WERI-Rb-1 (cell line): ENCODE results near the gene AGPAT3.

Source experiments
- DNase-seq: peaks from one replicate; pipeline ENCODE4 v3.0.0-alpha.2; 2020
- H3K27ac ChIP-seq: fragments of 250-450 bp; sonication (Bioruptor Pico); 2 replicates; pipeline ENCODE4 v1.5.1; 2020; ENCODE audit warnings: mild to moderate bottlenecking, moderate library complexity
- H3K27me3 ChIP-seq: fragments of 250-450 bp; sonication (Bioruptor Pico); 2 replicates; pipeline ENCODE4 v1.5.1; 2021; ENCODE audit warnings: mild to moderate bottlenecking, low read depth, moderate library complexity; ENCODE audit not compliant: insufficient read depth, severe bottlenecking
- H3K36me3 ChIP-seq: fragments of 250-450 bp; sonication (Bioruptor Pico); 2 replicates; pipeline ENCODE4 v1.5.1; 2020; ENCODE audit warnings: mild to moderate bottlenecking, moderate library complexity
- H3K4me3 ChIP-seq: 2 replicates; pipeline ENCODE4 v1.5.1; 2011; ENCODE audit warnings: low read depth, mild to moderate bottlenecking, control low read depth, low read length
- H3K9me3 ChIP-seq: fragments of 250-450 bp; sonication (Bioruptor Pico); 2 replicates; pipeline ENCODE4 v1.5.1; 2021; ENCODE audit warnings: mild to moderate bottlenecking, moderate library complexity; ENCODE audit not compliant: severe bottlenecking
- TF ChIP-seq, protein P1 (sequence below): IDR thresholded peaks from 2 replicates; pipeline ENCODE4 v1.5.1; 2011; ENCODE audit warnings: low read depth, mild to moderate bottlenecking, control low read depth, inconsistent platforms, low read length

Gene AGPAT3

GRCh38 chr21:43921571-43921978, 56.6 kb downstream of the AGPAT3 start:
- Histone ChIP-seq H3K27me3 (no peaks in the 10 kb centered on the region), H3K4me3 (no peak overlapping the region), H3K9me3 (no peaks in the 10 kb centered on the region), H3K27ac (no peak overlapping the region), H3K36me3 (peaks cover 17% of the 10 kb centered on the region)
- TF ChIP-seq, protein P1, sequence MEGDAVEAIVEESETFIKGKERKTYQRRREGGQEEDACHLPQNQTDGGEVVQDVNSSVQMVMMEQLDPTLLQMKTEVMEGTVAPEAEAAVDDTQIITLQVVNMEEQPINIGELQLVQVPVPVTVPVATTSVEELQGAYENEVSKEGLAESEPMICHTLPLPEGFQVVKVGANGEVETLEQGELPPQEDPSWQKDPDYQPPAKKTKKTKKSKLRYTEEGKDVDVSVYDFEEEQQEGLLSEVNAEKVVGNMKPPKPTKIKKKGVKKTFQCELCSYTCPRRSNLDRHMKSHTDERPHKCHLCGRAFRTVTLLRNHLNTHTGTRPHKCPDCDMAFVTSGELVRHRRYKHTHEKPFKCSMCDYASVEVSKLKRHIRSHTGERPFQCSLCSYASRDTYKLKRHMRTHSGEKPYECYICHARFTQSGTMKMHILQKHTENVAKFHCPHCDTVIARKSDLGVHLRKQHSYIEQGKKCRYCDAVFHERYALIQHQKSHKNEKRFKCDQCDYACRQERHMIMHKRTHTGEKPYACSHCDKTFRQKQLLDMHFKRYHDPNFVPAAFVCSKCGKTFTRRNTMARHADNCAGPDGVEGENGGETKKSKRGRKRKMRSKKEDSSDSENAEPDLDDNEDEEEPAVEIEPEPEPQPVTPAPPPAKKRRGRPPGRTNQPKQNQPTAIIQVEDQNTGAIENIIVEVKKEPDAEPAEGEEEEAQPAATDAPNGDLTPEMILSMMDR = no peak
- no peak for DNase-seq

GRCh38 chr21:43921979-43922945, 57.2 kb downstream of the AGPAT3 start:
- Histone ChIP-seq H3K9me3 (no peaks in the 10 kb centered on the region), H3K36me3 (peaks cover 17% of the 10 kb centered on the region), H3K4me3 (no peak overlapping the region), H3K27me3 (no peaks in the 10 kb centered on the region), H3K27ac (no peak overlapping the region)
- no peak for DNase-seq
- TF ChIP-seq, protein P1 = no peak

GRCh38 chr21:43922949-43923348, 57.9 kb downstream of the AGPAT3 start:
- no peak overlapping the region for H3K4me3 ChIP-seq
- H3K27ac ChIP-seq = no peak overlapping the region
- no peaks in the 10 kb centered on the region for H3K9me3 ChIP-seq
- no peak for DNase-seq
- H3K36me3 ChIP-seq = peaks cover 17% of the 10 kb centered on the region
- H3K27me3 ChIP-seq = no peaks in the 10 kb centered on the region
- TF ChIP-seq, protein P1 = no peak

GRCh38 chr21:43923391-43923790, 58.4 kb downstream of the AGPAT3 start:
- Histone ChIP-seq H3K4me3 (no peak overlapping the region), H3K9me3 (no peaks in the 10 kb centered on the region), H3K36me3 (peaks cover 21% of the 10 kb centered on the region), H3K27ac (no peak overlapping the region), H3K27me3 (no peaks in the 10 kb centered on the region)
- DNase-seq = no peak
- TF ChIP-seq, protein P1 = no peak

DNA sequence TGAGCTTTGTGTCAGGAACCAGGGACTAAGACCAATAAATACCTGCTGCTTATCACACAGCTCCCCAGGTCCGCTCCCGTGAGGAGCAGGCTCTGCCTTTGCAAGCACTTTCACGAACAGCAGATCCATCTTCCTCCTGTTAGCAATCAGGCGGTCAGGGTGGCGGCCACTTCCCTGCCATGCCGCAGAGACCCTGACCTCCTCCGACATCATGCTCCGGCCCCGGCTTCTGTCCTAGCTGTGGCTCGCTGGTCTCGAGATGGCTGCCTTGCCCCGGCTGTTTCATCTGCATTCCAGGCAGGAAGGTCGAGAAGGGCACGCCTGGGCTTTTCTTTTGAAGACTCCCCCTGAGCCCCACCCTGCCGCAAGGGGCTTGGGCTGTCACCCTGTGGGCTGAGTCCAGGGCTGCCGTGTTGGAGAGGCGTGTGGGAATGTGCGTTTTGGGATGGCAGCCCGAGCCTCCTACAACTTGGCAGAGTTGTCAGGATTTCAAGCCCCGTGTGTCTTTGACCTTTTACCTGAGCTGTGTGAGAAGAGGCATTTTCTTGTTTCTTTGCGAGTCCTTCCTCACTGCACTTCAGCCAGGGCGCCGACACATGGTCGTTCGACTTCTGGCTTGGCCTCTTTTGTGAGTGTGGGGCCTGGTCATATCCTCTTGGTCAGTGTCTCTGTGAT, 59.5 kb downstream of the AGPAT3 start:
- Histone ChIP-seq H3K27me3 (no peaks in the 10 kb centered on the region), H3K4me3 (no peak overlapping the region), H3K27ac (peak overlapping the region; percentile 21; the same call in 1 of the 2 replicates), H3K9me3 (no peaks in the 10 kb centered on the region), H3K36me3 (peaks cover 17% of the 10 kb centered on the region; the same call in 1 of the 2 replicates)
- TF ChIP-seq, protein P1 = no peak
- no peak for DNase-seq
